ENCODE data around the gene CYB5R3.
"Not testable (repeated sequence)": the region's sequence is repeated elsewhere in the genome, so short reads cannot be mapped to it uniquely, and the experiment has no call there.

DNA sequence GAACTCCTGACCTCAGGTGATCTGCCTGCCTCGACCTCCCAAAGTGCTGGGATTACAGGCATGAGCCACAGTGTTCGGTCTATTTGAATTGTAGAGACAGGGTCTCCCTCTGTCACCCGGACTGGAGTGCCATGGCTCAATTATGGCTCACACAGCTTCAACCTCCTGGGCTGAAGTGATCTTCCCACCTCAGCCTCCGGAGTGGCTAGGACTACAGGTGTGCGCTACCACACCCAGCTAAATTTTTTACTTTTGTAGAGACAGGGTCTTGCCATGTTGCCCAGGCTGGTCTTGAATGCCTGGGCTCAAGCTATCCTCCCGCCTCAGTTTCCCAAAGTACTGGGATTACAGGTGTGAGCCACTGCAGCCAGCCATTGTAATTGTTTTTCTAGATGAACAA, 81.2 kb downstream of the CYB5R3 start:
- not testable (repeated sequence) for TF ChIP-seq CTCF (IDR thresholded peaks at IDR 0.05; ENCODE audit: low read depth, low read length, missing input control); MAX (IDR thresholded peaks at IDR 0.05); TAF1 (conservative IDR thresholded peaks at IDR 0.05); HNF4A (conservative IDR thresholded peaks at IDR 0.05); FOXA1 (IDR thresholded peaks at IDR 0.05); GABPA (IDR thresholded peaks at IDR 0.05 in 1 of 2, conservative IDR thresholded peaks at IDR 0.05 in 1 of 2)

Measured in liver (tissue), 3 donors.